Measurements from ENCODE around the gene RSPH6A. TPM values are rescaled to one million over a fixed set of nuclear protein-coding genes. Genes with fewer than 3 reads are reported as not detected.
"Not testable (repeated sequence)": the region's sequence is repeated elsewhere in the genome, so short reads cannot be mapped to it uniquely, and the experiment has no call there.

The RSPH6A gene
- total RNA-seq, 1 experiment from 2014 or later = not detected

DNA sequence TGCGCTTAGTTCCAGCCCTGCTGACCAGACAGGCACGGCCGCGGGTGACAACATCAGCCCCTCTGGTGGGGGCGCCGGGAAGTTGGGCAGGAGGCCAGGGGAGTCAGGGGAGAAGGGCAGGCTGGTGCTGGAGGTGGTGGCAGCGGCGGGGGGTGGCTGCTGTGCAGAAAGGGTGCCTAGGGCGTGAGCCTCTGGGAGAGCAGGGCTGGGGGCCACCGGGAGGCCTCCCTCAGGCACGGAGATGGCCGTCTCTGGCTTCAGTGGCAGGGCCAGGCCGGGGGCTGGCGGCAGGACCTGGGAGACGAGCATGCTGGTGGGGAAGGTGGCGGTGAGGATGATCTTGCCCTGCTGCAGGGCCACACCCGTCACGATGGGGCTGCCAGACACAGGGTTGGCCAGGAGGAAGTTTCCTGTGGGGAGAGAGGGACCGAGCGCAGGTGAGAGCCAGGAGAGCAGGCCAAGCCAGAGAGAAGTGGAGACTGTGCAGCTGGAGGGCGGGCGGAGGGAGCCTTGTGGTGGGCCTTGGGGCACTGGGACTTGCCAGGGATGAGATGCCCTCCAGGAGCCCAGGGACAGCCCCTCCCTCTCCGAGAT, 49.3 kb downstream of the RSPH6A start:
- DNase-seq (ENCODE audit: low spot score) = no peak

DNA sequence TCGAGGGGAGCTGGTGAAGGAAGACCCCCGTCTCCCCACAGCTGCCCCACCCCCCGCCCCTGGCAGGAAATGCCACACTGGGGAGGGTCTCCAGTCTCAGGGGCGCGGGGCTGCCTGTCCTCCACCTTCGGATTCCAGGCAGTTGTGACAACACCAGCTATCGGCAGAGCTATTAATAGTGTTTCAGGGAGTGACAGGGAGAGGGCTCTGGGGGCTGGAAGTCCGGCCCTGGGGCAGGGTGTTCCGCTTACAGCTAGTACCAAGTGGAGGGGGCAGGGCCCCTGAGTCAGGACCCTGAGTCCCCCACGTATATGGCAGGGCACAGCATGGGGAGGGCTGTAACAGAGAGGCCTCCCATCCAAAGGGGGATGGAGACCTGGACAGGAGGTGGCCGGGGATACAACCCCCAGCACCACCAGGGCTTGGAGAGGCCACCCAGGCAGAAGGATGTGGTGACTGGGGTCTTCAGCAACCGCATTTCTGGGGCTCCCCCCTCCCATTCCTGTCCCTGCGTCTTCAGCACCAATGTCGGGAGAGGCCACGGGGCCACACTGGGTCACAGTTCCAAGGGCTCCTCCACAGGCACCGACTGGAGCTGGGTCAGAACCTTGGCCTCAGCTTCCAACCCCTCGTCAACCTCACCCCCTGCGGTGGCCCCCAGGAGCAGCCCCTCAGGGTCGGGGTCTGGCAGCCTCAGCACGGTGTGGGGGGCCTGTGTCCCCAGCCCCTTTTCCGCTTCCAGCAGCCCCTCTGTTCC, 50.0 kb downstream of the RSPH6A start:
- DNase-seq (ENCODE audit: low spot score) = no peak

DNA sequence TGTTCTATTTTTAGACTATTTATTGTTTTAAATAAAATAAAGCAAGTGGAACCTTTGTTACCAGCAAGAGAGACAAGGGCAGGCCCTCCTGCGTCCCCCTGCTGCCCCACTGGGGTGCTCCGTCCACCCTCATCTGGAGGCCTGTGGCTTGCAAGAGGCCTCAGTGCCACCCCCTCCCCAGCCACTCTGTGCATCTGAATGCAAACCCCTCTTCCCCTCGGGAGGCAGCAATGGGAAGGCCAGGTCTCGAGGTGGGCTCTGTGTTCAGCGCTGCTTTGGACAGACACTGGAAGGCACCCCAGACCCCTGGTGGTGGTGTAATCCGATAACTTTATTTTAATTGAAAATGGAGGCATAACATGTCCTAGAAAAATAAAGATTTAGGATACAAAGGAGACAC, 50.6 kb downstream of the RSPH6A start:
- no peak for DNase-seq (ENCODE audit: low spot score)

DNA sequence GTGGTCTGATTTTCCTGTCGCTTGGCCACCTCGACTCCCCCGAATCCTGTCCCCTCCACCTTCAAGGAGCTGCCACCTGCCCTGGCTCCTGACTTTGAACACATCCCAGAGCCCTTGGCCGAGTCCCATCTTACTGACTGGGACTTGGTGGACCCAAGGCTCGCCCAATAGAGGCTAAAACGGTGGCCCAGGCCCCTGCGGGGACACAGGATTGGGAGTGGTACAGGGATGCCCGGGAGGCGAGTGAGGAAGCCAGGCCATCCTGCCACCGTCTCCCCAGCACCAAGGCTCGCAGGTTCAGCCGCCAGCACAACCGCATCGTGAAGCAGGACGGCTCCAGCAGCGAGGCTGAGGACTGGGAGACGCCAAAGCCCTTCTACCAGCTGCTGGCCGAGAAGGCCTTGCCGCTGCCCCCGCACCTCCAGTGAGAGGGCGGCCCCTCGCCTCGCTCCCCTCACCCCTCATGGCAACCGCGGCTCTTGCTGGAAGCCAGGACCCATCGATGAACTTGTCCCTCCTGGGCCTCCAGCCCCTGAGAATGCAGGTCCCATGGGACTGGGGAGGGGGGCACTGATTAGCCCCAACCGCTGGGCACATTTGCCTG, 51.3 kb downstream of the RSPH6A start:
- no peak for DNase-seq (ENCODE audit: low spot score)

DNA sequence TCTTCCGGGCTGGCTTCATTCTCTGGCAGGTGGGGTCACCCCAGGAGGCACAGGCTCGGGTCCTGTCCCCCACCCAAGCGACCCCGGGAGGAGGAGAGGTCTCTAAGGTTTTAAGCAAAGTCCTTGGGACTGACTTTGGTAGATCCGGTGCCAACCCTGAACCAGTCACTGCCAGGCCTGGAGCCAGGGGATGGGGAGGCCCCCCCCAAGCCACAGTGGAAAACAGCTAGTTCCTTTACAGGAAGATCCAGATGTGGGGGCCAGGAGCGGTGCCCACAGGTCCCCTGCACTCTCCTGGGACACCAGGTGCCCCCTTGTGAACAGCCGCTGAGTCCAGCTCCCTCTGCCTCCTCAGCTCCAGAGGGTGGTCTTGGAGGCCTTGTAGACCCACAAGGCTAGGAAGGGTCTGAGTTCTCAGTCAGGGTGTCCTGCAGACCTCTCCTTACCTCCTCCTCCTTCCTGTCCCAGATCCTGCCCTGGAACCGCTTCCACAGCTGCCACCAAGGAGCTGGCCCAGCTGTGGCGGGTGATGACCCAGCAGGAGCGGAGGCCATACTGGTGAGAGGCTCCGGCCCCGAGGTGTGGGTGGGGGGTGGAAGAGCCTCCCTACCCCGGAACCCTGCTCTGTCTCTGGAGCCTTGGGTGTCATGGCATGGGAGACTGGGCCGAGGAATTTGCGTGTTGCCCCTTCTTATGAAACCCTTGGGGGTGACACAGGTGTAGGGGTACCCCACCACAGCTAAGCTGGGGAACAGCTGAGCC, 52.1 kb downstream of the RSPH6A start:
- no peak for DNase-seq (ENCODE audit: low spot score)

DNA sequence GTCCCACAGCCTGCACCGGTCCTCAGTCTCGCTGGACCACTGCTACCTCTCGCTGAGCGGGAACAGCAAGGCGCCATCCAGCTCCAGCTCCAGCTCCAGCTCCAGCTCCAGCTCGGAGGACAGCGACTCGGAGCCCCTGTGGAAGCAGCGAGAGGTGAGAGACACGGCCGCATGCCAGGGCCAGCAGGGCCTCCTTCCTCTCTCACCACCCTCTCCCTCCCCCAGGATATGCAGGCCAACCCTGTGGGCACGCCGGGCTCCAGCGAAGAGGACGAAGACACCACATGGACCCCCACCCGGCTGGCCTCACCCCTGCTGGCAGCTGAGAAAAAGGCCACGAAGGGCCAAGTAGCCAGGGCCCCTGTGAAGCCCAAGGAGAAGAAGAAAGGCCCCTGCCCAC, 53.4 kb downstream of the RSPH6A start:
- DNase-seq (ENCODE audit: low spot score) = no peak

DNA sequence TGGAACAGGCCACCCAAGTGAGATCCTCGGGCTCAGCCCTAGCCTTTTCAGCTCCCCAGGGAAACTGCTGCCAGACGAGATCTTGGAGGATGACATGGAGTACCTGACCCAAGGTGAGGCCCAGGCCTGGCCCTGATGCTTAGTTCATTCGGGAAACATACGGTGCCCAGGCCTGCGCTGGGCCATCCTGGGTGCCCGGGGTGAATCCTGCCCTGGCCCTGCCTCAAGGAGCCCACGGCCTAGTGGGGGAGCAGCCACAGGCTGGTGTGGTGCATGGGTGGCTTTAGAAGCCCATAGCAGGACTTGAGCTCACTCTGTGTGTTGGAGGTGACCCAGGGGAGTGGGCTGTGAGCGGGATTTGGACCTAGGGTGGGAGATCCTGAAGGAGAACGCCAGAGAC, 56.2 kb downstream of the RSPH6A start:
- no peak for DNase-seq (ENCODE audit: low spot score)

DNA sequence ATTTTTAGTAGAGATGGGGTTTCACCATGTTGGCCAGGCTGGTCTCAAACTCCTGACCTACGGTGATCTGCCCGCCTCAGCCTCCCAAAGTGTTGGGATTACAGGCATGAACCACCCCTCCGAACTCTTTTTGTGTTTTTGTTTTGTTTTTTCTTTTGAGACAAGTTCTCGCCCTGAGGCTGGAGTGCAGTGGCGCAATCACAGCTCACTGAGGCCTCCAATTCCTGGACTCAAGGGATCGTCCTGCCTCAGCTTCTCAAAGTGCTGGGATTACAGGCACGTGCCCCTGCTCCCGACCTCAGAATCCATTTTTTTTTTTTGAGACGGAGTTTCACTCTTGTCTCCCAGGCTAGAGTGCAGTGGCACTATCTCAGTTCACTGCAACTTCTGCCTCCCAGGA, 57.4 kb downstream of the RSPH6A start:
- no peak for DNase-seq (ENCODE audit: low spot score)

DNA sequence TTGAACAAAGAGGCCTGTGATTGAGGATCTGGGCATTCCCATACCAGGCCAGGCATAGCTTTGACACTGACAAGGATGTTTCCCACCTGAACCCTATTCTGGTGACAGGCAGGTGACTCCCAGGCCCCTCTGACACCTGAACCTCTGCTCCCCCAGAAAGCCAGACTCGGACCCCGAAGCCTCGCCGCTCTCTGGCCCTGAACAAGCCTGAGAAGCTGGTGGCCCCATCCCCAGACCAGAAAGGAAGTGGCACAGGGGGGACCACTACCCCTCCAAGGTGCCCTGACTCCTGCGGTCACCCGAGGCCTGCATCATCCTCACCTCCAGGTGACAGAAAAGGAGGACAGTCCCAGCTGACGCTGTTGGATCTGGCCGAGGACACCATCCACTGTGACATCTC, 60.8 kb downstream of the RSPH6A start:
- no peak for DNase-seq (ENCODE audit: low spot score)

DNA sequence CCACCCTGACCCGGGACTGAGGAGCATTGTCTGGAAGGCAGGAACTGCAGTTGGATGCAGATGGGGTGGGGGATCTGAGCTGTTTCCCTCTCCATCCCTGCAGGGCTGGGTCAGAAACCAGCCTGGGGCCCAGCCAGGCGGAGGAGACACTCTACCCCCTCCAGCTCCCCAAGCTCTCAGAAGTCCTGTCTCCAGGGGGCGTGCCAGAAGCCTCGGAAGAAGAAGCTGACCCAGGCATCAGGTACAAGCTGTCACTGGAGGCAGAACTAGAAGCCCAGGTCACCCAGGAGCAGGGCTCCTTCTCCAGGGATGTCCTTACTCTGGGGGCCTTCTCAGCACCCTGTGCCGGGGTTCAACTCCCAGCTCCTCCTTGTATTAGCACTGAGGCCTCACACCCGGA, 61.6 kb downstream of the RSPH6A start:
- DNase-seq (ENCODE audit: low spot score) = no peak

DNA sequence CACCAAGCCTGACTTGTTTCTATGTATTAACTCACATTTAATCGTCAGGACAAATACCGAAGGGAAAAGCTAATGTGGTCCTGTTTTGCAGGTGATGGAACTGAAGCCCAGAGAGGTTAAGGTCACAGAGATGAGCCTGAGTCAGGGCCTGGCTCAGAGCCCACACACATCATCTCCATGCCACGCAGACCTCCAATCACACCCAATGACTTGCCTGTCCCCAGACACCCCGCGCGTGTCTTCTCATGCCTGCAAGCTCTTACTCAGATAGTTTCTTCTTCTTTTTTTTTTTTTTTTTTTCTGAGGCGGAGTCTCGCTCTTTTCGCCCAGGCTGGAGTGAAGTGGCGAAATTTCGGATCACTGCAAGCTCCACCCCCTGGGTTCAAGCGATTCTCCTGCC, 62.5 kb downstream of the RSPH6A start:
- no peak for DNase-seq (ENCODE audit: low spot score)

DNA sequence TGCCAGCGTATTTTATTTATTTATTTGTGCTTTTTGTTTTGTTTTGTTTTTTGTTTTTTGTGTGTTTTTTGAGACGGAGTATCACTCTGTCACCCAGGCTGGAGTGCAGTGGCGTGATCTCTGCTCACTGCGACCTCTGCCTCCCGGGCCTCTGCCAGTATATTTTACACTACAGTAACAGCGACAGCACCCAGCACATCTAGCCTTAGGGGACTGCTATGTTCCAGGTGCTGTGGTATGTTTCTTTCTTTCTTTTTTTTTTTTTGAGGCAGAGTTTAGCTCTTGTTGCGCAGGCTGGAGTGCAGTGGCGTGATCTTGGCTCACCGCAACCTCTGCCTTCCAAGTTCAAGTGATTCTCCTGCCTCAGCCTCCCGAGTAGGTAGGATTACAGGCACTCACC, 63.6 kb downstream of the RSPH6A start:
- DNase-seq (ENCODE audit: low spot score) = not testable (repeated sequence)

DNA sequence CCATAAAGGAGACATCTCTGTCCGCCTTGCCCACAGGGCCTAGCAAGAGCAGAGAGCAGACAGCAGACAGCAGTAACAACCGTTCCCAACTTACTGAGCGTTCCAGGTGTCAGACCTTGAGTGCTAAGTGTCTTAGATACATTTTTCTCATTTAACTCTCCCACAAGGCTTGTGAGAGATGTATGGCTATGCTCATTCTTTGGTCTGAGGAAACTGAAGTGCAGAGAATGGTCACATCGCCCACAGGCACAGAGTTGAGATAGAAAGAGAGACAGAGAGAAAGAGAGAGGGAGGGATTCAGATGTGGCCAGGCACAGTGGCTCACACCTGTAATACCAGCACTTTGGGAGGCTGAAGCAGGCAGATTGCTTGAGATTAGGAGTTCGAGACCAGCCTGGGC, 67.6 kb downstream of the RSPH6A start:
- no peak for DNase-seq (ENCODE audit: low spot score)

DNA sequence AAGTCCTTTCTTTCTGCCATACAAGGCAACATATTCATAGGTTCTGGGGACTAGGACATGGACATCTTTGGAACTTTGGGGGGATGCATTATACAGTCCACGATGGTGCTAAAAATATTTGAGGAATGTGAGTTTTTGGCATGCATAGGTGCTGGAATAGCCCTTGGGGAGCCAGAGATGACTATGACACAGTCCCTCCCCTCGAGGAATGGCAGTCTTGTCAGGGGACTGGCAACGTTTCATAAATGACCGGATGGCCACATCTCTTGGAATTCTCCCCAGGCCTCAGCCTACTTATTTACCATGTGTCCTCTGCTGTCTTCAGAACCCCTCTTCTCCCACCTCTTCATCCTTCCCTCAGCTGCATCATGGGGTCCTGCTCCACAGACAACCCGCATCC, 68.2 kb downstream of the RSPH6A start:
- DNase-seq (ENCODE audit: low spot score) = no peak

Other genes starting within 250 kb of the RSPH6A start
- gene OPA3, start 230.5 kb downstream of the RSPH6A start, total RNA-seq (2014; rRNA removed; shearing (Covaris generic)) = 4.0 and 8.6 TPM in 2 replicates
- not detected in 2 replicates for gene GPR4, start 213.1 kb downstream of the RSPH6A start, total RNA-seq (2014; rRNA removed; shearing (Covaris generic))
- 4.2 and 4.4 TPM in 2 replicates for gene EML2, start 175.9 kb downstream of the RSPH6A start, total RNA-seq (2014; rRNA removed; shearing (Covaris generic))
- gene GIPR, start 147.1 kb downstream of the RSPH6A start, total RNA-seq (2014; rRNA removed; shearing (Covaris generic)) = 0.10 and 0.72 TPM in 2 replicates
- 260 and 319 TPM in 2 replicates for gene SNRPD2, start 123.4 kb downstream of the RSPH6A start, total RNA-seq (2014; rRNA removed; shearing (Covaris generic))
- gene QPCTL, start 122.6 kb downstream of the RSPH6A start, total RNA-seq (2014; rRNA removed; shearing (Covaris generic)) = 5.1 and 8.2 TPM in 2 replicates
- 2.4 and 3.0 TPM in 2 replicates for gene FBXO46, start 84.4 kb downstream of the RSPH6A start, total RNA-seq (2014; rRNA removed; shearing (Covaris generic))
- not detected in 2 replicates for gene MEIOSIN, start 81.9 kb downstream of the RSPH6A start, total RNA-seq (2014; rRNA removed; shearing (Covaris generic))
- 9.5 and 14.5 TPM in 2 replicates for gene SIX5, start 46.1 kb downstream of the RSPH6A start, total RNA-seq (2014; rRNA removed; shearing (Covaris generic))
- 25.1 and 30.5 TPM in 2 replicates for gene DMPK, start 32.8 kb downstream of the RSPH6A start, total RNA-seq (2014; rRNA removed; shearing (Covaris generic))
- 14.8 and 27.0 TPM in 2 replicates for gene DMWD, start 22.5 kb downstream of the RSPH6A start, total RNA-seq (2014; rRNA removed; shearing (Covaris generic))
- 18.6 and 25.5 TPM in 2 replicates for gene SYMPK, start 47.8 kb upstream of the RSPH6A start, total RNA-seq (2014; rRNA removed; shearing (Covaris generic))
- not detected in 2 replicates for gene FOXA3, start 49.0 kb upstream of the RSPH6A start, total RNA-seq (2014; rRNA removed; shearing (Covaris generic))
- 16.2 and 24.6 TPM in 2 replicates for gene IRF2BP1, start 70.8 kb upstream of the RSPH6A start, total RNA-seq (2014; rRNA removed; shearing (Covaris generic))
- 0.48 and 1.1 TPM in 2 replicates for gene MYPOP, start 87.3 kb upstream of the RSPH6A start, total RNA-seq (2014; rRNA removed; shearing (Covaris generic))
- gene NANOS2, start 99.5 kb upstream of the RSPH6A start, total RNA-seq (2014; rRNA removed; shearing (Covaris generic)) = not detected in 2 replicates
- 0.17 and 0.53 TPM in 2 replicates for gene NOVA2, start 158.6 kb upstream of the RSPH6A start, total RNA-seq (2014; rRNA removed; shearing (Covaris generic))
- 2.4 and 3.1 TPM in 2 replicates for gene CCDC61, start 180.2 kb upstream of the RSPH6A start, total RNA-seq (2014; rRNA removed; shearing (Covaris generic))
- not detected in 2 replicates for gene PGLYRP1, start 207.7 kb upstream of the RSPH6A start, total RNA-seq (2014; rRNA removed; shearing (Covaris generic))
- not detected in 2 replicates for gene IGFL4, start 225.7 kb upstream of the RSPH6A start, total RNA-seq (2014; rRNA removed; shearing (Covaris generic))

Data from A172 (cell line).